LoVo (cell line): ENCODE measurements around the gene PFKFB1.

Experiments used
- DNase-seq: peaks from one replicate; pipeline ENCODE4 v3.0.0-alpha.2; 2016; ENCODE audit warnings: low spot score

PFKFB1 gene

GRCh38 chrX:54922547-54922946 lies 71.4 kb downstream of the PFKFB1 start:
- DNase-seq = no peak

DNA sequence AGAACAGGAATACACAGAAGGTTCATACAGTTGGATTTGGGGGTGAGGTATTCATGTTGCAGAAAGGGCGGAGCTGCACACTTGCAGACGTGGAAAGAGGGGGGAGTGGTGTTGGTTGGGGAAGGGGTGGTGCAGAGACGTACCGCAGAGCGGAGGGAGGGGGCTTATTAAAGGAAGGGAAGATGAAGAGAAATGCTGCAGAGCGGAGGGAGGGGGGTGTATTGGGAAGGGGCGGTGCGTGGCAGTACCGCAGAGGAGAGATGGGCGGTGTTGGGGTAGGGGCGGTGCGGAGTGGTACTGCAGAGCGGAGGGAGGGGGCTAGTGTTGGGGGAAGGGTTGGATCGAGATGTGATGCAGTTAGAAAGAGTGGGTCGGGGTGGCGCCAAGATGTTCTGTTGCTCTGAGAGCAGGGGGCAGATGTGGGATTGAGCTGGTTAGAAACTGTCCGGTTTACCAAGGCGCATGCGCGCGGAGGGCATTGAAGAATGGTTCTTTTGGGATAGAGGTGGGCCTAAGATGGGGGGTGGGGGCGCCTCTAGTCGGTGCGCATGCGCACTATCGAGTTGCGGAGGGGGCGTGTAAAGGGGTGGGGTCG lies 72.5 kb downstream of the PFKFB1 start:
- DNase-seq = no peak

DNA sequence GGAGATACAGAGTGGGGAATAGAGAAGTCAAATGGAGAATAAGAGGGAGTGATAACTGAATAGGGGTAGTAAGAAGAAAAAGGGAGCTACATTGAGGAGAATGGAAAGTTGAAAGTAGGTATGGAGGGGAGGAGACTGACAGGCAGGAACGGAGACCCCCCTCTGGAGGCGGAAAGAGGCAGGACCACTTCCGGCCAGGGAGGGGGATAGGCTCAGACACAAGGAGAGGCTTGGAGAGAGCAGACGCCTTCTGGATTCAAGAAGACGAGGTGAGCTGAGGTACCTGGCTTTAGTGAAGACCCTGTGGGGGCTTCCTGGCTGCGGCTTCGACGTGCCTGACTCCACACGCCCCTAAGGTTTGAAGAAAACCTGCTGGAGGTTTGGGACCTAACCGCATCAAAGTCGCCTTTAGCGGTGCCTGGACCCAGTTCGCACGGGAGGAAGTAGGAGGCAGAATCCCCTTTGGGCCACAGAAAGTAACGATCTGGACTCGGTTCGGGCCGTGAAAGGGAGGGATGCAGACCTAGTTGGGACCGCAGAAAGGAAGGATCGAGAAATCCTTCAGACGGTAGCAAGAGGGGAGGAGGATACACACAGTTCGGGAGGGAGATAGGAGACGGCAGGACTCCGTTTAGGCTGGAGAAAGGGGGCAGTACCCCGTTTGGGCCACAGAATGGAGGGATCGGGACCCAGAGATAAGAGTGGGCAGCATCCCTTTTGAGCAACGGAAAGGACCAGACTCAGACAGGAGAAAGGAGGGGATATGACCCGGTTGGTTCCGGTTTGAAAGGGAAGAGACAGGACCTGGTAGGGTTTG lies 73.2 kb downstream of the PFKFB1 start, which contains the start of gene TRO:
Gene TRO (plus strand): TSS at position 215 of the 817 bp plus-strand sequence. CDS start 1,423 bp downstream, outside the sequence.
- DNase-seq = no peak

- DNase-seq = no peak
These were observed 84.0 kb downstream of the PFKFB1 start for GRCh38 chrX:54909941-54910340.

DNA sequence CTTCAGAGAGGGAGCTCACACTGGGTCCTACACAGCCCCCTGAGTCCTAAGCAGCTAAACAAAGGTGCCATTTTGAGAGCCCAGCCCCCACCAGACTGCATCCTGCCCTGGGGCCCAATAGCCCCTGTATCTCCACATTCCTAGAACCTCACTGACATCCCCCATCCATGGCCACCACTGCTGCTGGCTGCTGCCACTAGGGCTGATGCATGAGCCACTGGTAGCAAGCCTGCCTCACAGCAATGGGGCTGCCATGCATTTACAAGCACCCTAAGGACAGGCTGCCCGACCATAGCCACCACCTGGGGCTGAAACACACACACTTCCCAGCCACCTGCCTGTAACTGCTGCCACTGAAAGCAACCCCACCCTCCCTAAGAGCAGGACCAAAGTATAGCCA lies 99.8 kb downstream of the PFKFB1 start:
- no peak for DNase-seq

GRCh38 chrX:54891573-54891972 lies 102.4 kb downstream of the PFKFB1 start:
- DNase-seq = peak; percentile 1

- DNase-seq = no peak
These were observed 108.2 kb downstream of the PFKFB1 start for GRCh38 chrX:54885740-54886139.
